H1 (cell line): ENCODE data around the gene MPV17L. TPM values are rescaled to one million over a fixed set of nuclear protein-coding genes. Genes with fewer than 3 reads are reported as not detected.

Experiments
- CTCF ChIA-PET: fragments of 300-600 bp; sonication (Branson Sonifier 250); formaldehyde crosslinking; loops from one replicate; lab custom pipeline; 2021; ENCODE audit not compliant: partially characterized antibody; lab: Charles Lee
- POLR2A ChIA-PET: fragments of 300-600 bp; sonication (Branson Sonifier 250); formaldehyde crosslinking; loops from one replicate; lab custom pipeline; 2021; ENCODE audit warnings: inconsistent platforms; ENCODE audit not compliant: partially characterized antibody; lab: Charles Lee
- DNase-seq, 2 experiments: peaks; one replicate each; pipeline versions ENCODE4 v3.0.0 to v3.0.0-alpha.2; 2010 to 2022; ENCODE audit warnings: low spot score in 2 of 2, low read depth in 1 of 2, mixed read lengths in 1 of 2
- FAIRE-seq: peaks from 2 replicates; lab custom pipeline; 2011; peaks lifted over from hg19 to GRCh38; lab: Jason Lieb, UNC
- H2AFZ ChIP-seq: 2 replicates; pipeline ENCODE4 v1.8.1; 2012; ENCODE audit warnings: low read length, inconsistent platforms
- H2AK5ac ChIP-seq: 2 replicates; pipeline ENCODE4 v1.6.1; 2013; ENCODE audit warnings: low read depth, low read length
- H2BK120ac ChIP-seq: replicated peaks from 2 replicates; pipeline ENCODE3; 2013; ENCODE audit warnings: low read depth, low read length, inconsistent platforms
- H2BK12ac ChIP-seq: 2 replicates; pipeline ENCODE4 v1.6.1; 2013; ENCODE audit warnings: low read depth, low read length
- H2BK15ac ChIP-seq: 2 replicates; pipeline ENCODE4 v1.6.1; 2013; ENCODE audit warnings: low read length
- H2BK20ac ChIP-seq: 2 replicates; pipeline ENCODE4 v1.6.1; 2013; ENCODE audit warnings: low read length
- H2BK5ac ChIP-seq: 2 replicates; pipeline ENCODE4 v1.6.1; 2013; ENCODE audit warnings: low read depth, low read length
- H3K14ac ChIP-seq: 2 replicates; pipeline ENCODE4 v1.6.1; 2013; ENCODE audit warnings: inconsistent platforms; ENCODE audit not compliant: insufficient read length
- H3K18ac ChIP-seq: 2 replicates; pipeline ENCODE4 v1.6.1; 2013; ENCODE audit warnings: low read length; ENCODE audit errors: extremely low read depth
- H3K23ac ChIP-seq: 2 replicates; pipeline ENCODE4 v1.6.1; 2013; ENCODE audit warnings: inconsistent platforms; ENCODE audit not compliant: insufficient read length
- H3K23me2 ChIP-seq: 2 replicates; pipeline ENCODE4 v1.6.1; 2013; ENCODE audit warnings: low read depth, low read length
- H3K27ac ChIP-seq: 2 replicates; pipeline ENCODE4 v1.6.1; 2011; ENCODE audit warnings: low read depth, low read length, inconsistent platforms
- H3K27me3 ChIP-seq, 4 experiments: replicated peaks in 1 of 4; 1 replicate in 1 of 4; 2 replicates in 3 of 4; pipeline versions ENCODE4 v1.6.1 to v1.8.1; 2011 to 2013; ENCODE audit warnings: low read length in 3 of 4, mild to moderate bottlenecking in 3 of 4, inconsistent platforms in 2 of 4, mixed read lengths in 2 of 4, moderate library complexity in 1 of 4; ENCODE audit not compliant: control insufficient read depth in 3 of 4, insufficient read depth in 3 of 4; ENCODE audit errors: extremely low read depth in 1 of 4
- H3K36me3 ChIP-seq, 4 experiments: 2 replicates each; pipeline versions ENCODE4 v1.6.1 to v1.8.1; 2011 to 2013; ENCODE audit warnings: mild to moderate bottlenecking in 4 of 4, low read length in 3 of 4, moderate library complexity in 2 of 4, control low read depth in 1 of 4, inconsistent platforms in 1 of 4; ENCODE audit not compliant: insufficient read depth in 4 of 4, control insufficient read depth in 2 of 4
- H3K4ac ChIP-seq: replicated peaks from 2 replicates; pipeline ENCODE3; 2013; ENCODE audit warnings: low read length, low read depth, mixed read lengths, inconsistent platforms; ENCODE audit not compliant: insufficient read length
- H3K4me1 ChIP-seq, 4 experiments: replicated peaks in 1 of 4; 1 replicate in 1 of 4; 2 replicates in 3 of 4; pipeline versions ENCODE4 v1.6.1 to v1.8.1; 2011 to 2013; ENCODE audit warnings: low read length in 3 of 4, inconsistent platforms in 2 of 4, mixed read lengths in 1 of 4; ENCODE audit not compliant: insufficient read depth in 4 of 4, control insufficient read depth in 3 of 4
- H3K4me2 ChIP-seq, 2 experiments: 2 replicates each; pipeline versions ENCODE4 v1.6.1 to v1.8.1; 2011 to 2013; ENCODE audit warnings: low read depth in 2 of 2, low read length in 2 of 2, control low read depth in 1 of 2, inconsistent platforms in 1 of 2, mild to moderate bottlenecking in 1 of 2; ENCODE audit not compliant: insufficient read depth in 1 of 2
- H3K4me3 ChIP-seq, 4 experiments: fragments of 200-600, 300-600 bp in 1 of 4; sonication (generic), shearing (Covaris generic), sonication (Bioruptor Twin) in 1 of 4; 2 replicates each; pipeline versions ENCODE4 v1.5.1 to v1.8.1; 2011 to 2016; ENCODE audit warnings: low read length in 4 of 4, low read depth in 3 of 4, control low read depth in 2 of 4, inconsistent platforms in 2 of 4, mild to moderate bottlenecking in 2 of 4, mixed read lengths in 1 of 4, moderate library complexity in 1 of 4; ENCODE audit not compliant: insufficient read depth in 2 of 4; ENCODE audit errors: extremely low read depth in 1 of 4
- H3K56ac ChIP-seq: replicated peaks from 2 replicates; pipeline ENCODE3; 2013; ENCODE audit warnings: low read depth, mild to moderate bottlenecking, mixed read lengths, low read length, inconsistent platforms; ENCODE audit not compliant: insufficient read length
- H3K79me1 ChIP-seq: 2 replicates; pipeline ENCODE4 v1.6.1; 2013; ENCODE audit warnings: low read depth, low read length, control low read depth
- H3K79me2 ChIP-seq, 2 experiments: 2 replicates each; pipeline versions ENCODE4 v1.6.1 to v1.8.1; 2012 to 2013; ENCODE audit warnings: low read length in 2 of 2, mild to moderate bottlenecking in 2 of 2, inconsistent platforms in 1 of 2; ENCODE audit not compliant: insufficient read depth in 2 of 2, control insufficient read depth in 1 of 2
- H3K9ac ChIP-seq, 4 experiments: replicated peaks in 1 of 4; 1 replicate in 1 of 4; 2 replicates in 3 of 4; pipeline versions ENCODE4 v1.6.1 to v1.8.1; 2011 to 2013; ENCODE audit warnings: low read depth in 3 of 4, low read length in 3 of 4, control low read depth in 2 of 4, mild to moderate bottlenecking in 2 of 4, moderate library complexity in 2 of 4, inconsistent platforms in 1 of 4; ENCODE audit errors: extremely low read depth in 1 of 4
- H3K9me3 ChIP-seq, 2 experiments: 2 replicates each; pipeline versions ENCODE4 v1.6.1 to v1.8.1; 2012 to 2013; ENCODE audit warnings: mild to moderate bottlenecking in 2 of 2, moderate library complexity in 2 of 2, control low read depth in 1 of 2, inconsistent platforms in 1 of 2, low read depth in 1 of 2, low read length in 1 of 2, mixed read lengths in 1 of 2; ENCODE audit not compliant: insufficient read depth in 2 of 2
- H4K20me1 ChIP-seq, 2 experiments: replicated peaks in 1 of 2; 2 replicates each; pipeline versions ENCODE3 to v1.8.1; 2011 to 2013; ENCODE audit warnings: inconsistent platforms in 2 of 2, low read length in 2 of 2, mild to moderate bottlenecking in 1 of 2; ENCODE audit not compliant: insufficient read depth in 2 of 2, control insufficient read depth in 1 of 2
- H4K5ac ChIP-seq: 2 replicates; pipeline ENCODE4 v1.6.1; 2013; ENCODE audit warnings: low read length, low read depth, mixed read lengths, inconsistent platforms; ENCODE audit not compliant: insufficient read length
- H4K8ac ChIP-seq: 2 replicates; pipeline ENCODE4 v1.8.0; 2013; ENCODE audit warnings: mild to moderate bottlenecking, moderate library complexity, low read length, inconsistent platforms; ENCODE audit not compliant: insufficient read depth; ENCODE audit errors: extremely low read depth
- H4K91ac ChIP-seq: replicated peaks from 2 replicates; pipeline ENCODE3; 2013; ENCODE audit warnings: low read length, mixed read lengths, inconsistent platforms; ENCODE audit not compliant: insufficient read length
- ATF3 ChIP-seq: IDR thresholded peaks from 2 replicates; pipeline ENCODE4 v1.6.1; 2011; ENCODE audit warnings: low read depth, mild to moderate bottlenecking, low read length; ENCODE audit not compliant: insufficient read depth
- CBX8 ChIP-seq: fragments of 300-800, 300-1000 bp; sonication (generic); IDR thresholded peaks from 2 replicates; pipeline ENCODE4 v1.7.1; 2016; ENCODE audit warnings: low read depth, low read length, borderline replicate concordance
- CTCF ChIP-seq, 3 experiments: IDR thresholded peaks; 1 replicate in 2 of 3; 2 replicates in 1 of 3; pipeline versions ENCODE4 v1.5.1 to v1.6.1; 2011; ENCODE audit warnings: low read length in 3 of 3, mild to moderate bottlenecking in 3 of 3, inconsistent platforms in 2 of 3, low read depth in 1 of 3, moderate library complexity in 1 of 3; ENCODE audit not compliant: insufficient read depth in 1 of 3; ENCODE audit errors: control extremely low read depth in 1 of 3
- EP300 ChIP-seq, 2 experiments: IDR thresholded peaks; 1 replicate in 1 of 2; 2 replicates in 1 of 2; pipeline ENCODE4 v1.6.1; 2011 to 2012; ENCODE audit warnings: low read depth in 2 of 2, low read length in 2 of 2, mild to moderate bottlenecking in 2 of 2, borderline replicate concordance in 1 of 2, inconsistent platforms in 1 of 2, moderate library complexity in 1 of 2
- GTF2F1 ChIP-seq: IDR thresholded peaks from 2 replicates; pipeline ENCODE4 v1.6.1; 2012; ENCODE audit warnings: low read depth, low read length, improper control_type of control experiment, borderline replicate concordance
- NANOG ChIP-seq: IDR thresholded peaks from 2 replicates; pipeline ENCODE4 v1.6.1; 2011; ENCODE audit warnings: low read length, low read depth, mild to moderate bottlenecking, inconsistent platforms; ENCODE audit not compliant: insufficient read depth, poor library complexity, severe bottlenecking
- POU5F1 ChIP-seq: IDR thresholded peaks from 2 replicates; pipeline ENCODE4 v1.6.1; 2011; ENCODE audit warnings: low read depth, mild to moderate bottlenecking, low read length, moderate library complexity
- SIX5 ChIP-seq: IDR thresholded peaks from 2 replicates; pipeline ENCODE4 v1.6.1; 2011; ENCODE audit warnings: mild to moderate bottlenecking, low read depth, low read length
- TAF7 ChIP-seq: optimal IDR thresholded peaks from 2 replicates; pipeline ENCODE3; 2011; ENCODE audit warnings: low read depth, mild to moderate bottlenecking, inconsistent platforms, low read length, moderate library complexity, borderline replicate concordance
- ZNF274 ChIP-seq: IDR thresholded peaks from 2 replicates; pipeline ENCODE4 v1.7.0; 2012; ENCODE audit warnings: low read length, borderline replicate concordance; ENCODE audit errors: extremely low read depth
- WGBS, 2 experiments: shearing (Covaris generic) in 1 of 2; methylation state at CpG; one replicate each; pipeline versions ENCODE4 v1.1.6 to v1.1.7; 2013 to 2015; ENCODE audit warnings: low lambda C conversion rate in 2 of 2, mixed read lengths in 2 of 2, inconsistent platforms in 1 of 2, low coverage in 1 of 2, missing lambda C conversion rate in 1 of 2; ENCODE audit not compliant: insufficient replicate concordance in 2 of 2, insufficient coverage in 1 of 2, insufficient read length in 1 of 2; ENCODE audit errors: extremely low coverage in 1 of 2, missing lambda C conversion rate in 1 of 2; 5-methylcytosine and 5-hydroxymethylcytosine counted together
- polyA plus RNA-seq, 7 experiments: library from polyadenylated mRNA; depleted of rRNA in 3 of 7; stranded (reverse) in 5 of 7; unstranded in 2 of 7; fragments of >200 nt in 5 of 7; fragments of 200-250 nt in 2 of 7; gene quantifications; 1 replicate in 5 of 7; 2 replicates in 1 of 7; 4 replicates in 1 of 7; pipeline versions ENCODE4 v1.2.1 to v1.2.3, GENCODE V29; 2011 to 2013; ENCODE audit warnings: missing spikeins in 2 of 7, mixed read lengths in 2 of 7
- total RNA-seq: library from RNA; stranded (reverse); fragmentation: NEBNext Ultra II Directional; extraction: Animal tissue kit (Norgen Biotek cat#: 25700); gene quantifications from 2 replicates; pipeline ENCODE4 v1.2.1, GENCODE V29; 2021

The MPV17L gene
- total and polyA plus RNA-seq, 2 of the 8 experiments (the other 6 are each of a cell fraction or from before 2014, with no cell fraction given): 6.7 to 8.2 TPM

- no peak overlapping the region for H3K4ac ChIP-seq
- no peaks in the 10 kb centered on the region for H3K27me3 ChIP-seq
- no peak overlapping the region for H3K23ac ChIP-seq
- H3K79me2 ChIP-seq: peaks cover 0 to 6% of the 10 kb centered on the region in 2 experiments; a peak in 1 of 4 replicates
- H3K4me2 ChIP-seq: no peak overlapping the region
- no peaks in the 10 kb centered on the region for H3K9me3 ChIP-seq
- POLR2A ChIA-PET: interaction anchor here (0.6 kb wide), 1 partner anchor 553 kb away, joined by 4 read pairs; no protein-coding TSS in a partner anchor
- no peak overlapping the region for H3K56ac ChIP-seq
- FAIRE-seq (no peak), DNase-seq (no peak)
- no peak overlapping the region for H2BK20ac ChIP-seq
- no peak overlapping the region for H3K14ac ChIP-seq
- H2BK15ac ChIP-seq: no peak overlapping the region
- H3K23me2 ChIP-seq: no peaks in the 10 kb centered on the region
- no peak overlapping the region for H2AK5ac ChIP-seq
- H3K27ac ChIP-seq: no peak overlapping the region
- no peak overlapping the region for H3K18ac ChIP-seq
- H3K4me1 ChIP-seq: no peaks in the 10 kb centered on the region
- no peaks in the 10 kb centered on the region for H3K36me3 ChIP-seq
- no peak overlapping the region for H4K8ac ChIP-seq
- CTCF ChIA-PET: interaction anchor here (0.6 to 1.2 kb wide), 2 partner anchors 8 to 168 kb away, joined by 3 read pairs; no protein-coding TSS in a partner anchor
- no peak overlapping the region for H2BK12ac ChIP-seq
- H2BK5ac ChIP-seq: no peak overlapping the region
- no peak overlapping the region for H4K91ac ChIP-seq
- no peak overlapping the region for H4K5ac ChIP-seq
- H4K20me1 ChIP-seq: peaks cover 0 to 1% of the 10 kb centered on the region in 2 experiments
- H2AFZ ChIP-seq: no peak overlapping the region
- no peak overlapping the region for H2BK120ac ChIP-seq
- H3K79me1 ChIP-seq: no peaks in the 10 kb centered on the region
- no peak overlapping the region for H3K9ac ChIP-seq
- 94% methylated on average over 4 of the region's 4 CpGs; no CpG with 5 or more reads in 1 of the 2 experiments for WGBS, 2 experiments
- H3K4me3 ChIP-seq: no peak overlapping the region
- TF ChIP-seq CBX8 (no peak), POU5F1 (no peak), TAF7 (no peak), EP300 (IDR thresholded peaks at IDR 0.05; ENCODE audit: borderline replicate concordance in 1 of 2, low read depth in 2 of 2, low read length in 2 of 2) (no peak), NANOG (no peak), GTF2F1 (no peak), ZNF274 (no peak), CTCF (IDR thresholded peaks at IDR 0.05; ENCODE audit: control extremely low read depth in 1 of 3, insufficient read depth in 1 of 3, low read depth in 1 of 3, low read length in 3 of 3) (no peak), ATF3 (no peak), SIX5 (no peak)
Observed at GRCh38 chr16:15443753-15444152, 48.2 kb downstream of the MPV17L start.
